ENCODE results near the gene N4BP2L2.

The N4BP2L2 gene

DNA sequence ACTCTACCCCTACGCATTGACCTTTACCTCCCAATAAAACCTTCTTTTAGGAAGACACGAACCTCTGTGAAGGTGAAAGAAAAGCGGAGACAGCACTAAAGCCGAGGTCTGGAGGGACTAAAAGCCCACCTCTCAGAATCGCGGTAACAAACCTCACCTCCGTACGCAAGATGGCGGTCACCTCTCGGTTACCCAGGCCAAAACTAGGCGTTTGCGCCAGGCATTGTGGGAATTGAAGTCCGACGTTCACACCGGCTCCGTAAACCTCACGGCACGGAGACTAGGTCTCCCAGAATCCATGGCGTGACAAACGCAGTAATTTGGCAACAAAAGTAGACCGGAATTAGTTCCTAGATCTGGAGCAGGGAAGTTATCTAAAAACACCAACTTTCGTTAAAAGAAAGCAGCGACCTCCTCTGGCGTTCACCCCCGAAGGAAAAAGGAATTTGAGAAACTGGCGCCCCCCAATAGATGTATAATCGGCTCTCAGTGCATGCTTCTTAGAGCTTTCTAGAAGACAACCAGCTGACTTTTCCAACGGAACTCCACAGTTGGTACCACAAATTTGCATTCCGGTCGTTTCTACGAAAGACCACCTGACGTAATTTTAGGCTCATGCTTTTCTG is at the start of gene N4BP2L2:
Gene N4BP2L2 (minus strand): TSS at position 175 of the 626 bp plus-strand sequence. CDS start 1,768 bp downstream, outside the sequence.
- TF ChIP-seq CTCF (IDR thresholded peaks at IDR 0.05; ENCODE audit: control insufficient read depth, insufficient read depth, low read depth, low read length, missing control alignments) = peak; percentile 31
- peak within 1 kb of the TSS; percentile 71 for H3K4me3 ChIP-seq (ENCODE audit: control insufficient read depth, low read depth, low read length)
- DNase-seq (ENCODE audit: low read depth) = peak; percentile 88

- no peak for TF ChIP-seq CTCF (IDR thresholded peaks at IDR 0.05; ENCODE audit: control insufficient read depth, insufficient read depth, low read depth, low read length, missing control alignments)
- H3K4me3 ChIP-seq (ENCODE audit: control insufficient read depth, low read depth, low read length) = peak overlapping the region; percentile 93
- DNase-seq (ENCODE audit: low read depth) = no peak
Measured at GRCh38 chr13:32587811-32588170, 49.2 kb upstream of the N4BP2L2 start.

DNA sequence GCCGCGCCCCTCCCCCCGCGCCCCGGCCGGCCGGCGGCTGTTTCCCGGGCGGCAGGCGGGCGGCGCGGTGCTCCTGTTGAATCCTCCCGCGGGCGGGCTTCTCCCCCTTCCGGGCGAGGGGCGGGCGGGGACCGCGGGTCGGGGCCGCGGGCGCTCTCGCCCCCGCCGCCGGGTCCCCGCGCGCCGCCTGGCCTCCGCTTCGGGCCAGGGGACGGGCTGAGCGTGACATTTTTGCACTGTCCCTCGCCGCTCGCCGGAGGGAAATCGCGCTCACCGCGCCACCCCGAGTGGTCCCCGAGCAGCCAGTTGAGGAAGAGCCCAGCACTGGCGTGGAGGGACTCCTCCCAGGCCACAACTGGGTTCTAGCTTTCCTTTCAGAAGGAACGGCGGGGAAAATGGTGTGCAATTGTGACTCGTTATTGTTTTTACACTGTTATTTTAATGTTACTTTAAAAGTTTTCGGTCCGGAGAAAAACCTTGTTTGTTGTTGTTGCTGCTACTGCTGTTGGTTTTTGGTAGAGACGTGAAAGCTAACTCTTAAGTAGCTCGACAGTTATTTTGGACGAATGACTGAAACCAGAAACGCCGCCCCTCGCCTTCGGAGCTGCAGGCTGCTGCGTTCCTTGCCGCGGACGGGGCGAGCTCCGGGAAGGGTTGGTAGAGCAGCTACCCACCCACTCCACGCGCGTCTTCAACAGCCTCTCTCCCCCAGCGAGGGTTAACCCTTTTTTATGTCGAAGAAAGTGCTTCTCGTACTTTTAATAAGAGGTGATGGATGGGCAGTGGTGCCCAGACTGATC is 48.6 kb upstream of the N4BP2L2 start:
- peak overlapping the region; percentile 93 for H3K4me3 ChIP-seq (ENCODE audit: control insufficient read depth, low read depth, low read length)
- no peak for TF ChIP-seq CTCF (IDR thresholded peaks at IDR 0.05; ENCODE audit: control insufficient read depth, insufficient read depth, low read depth, low read length, missing control alignments)
- DNase-seq (ENCODE audit: low read depth) = no peak

GRCh38 chr13:32586080-32586900 is 47.7 kb upstream of the N4BP2L2 start, which contains the start of gene PDS5B:
TSS of gene PDS5B (plus strand) at chr13:32586452. CDS start at chr13:32648773, 62,321 bp downstream.
- peak; percentile 52 for TF ChIP-seq CTCF (IDR thresholded peaks at IDR 0.05; ENCODE audit: control insufficient read depth, insufficient read depth, low read depth, low read length, missing control alignments)
- peak; percentile 70 for DNase-seq (ENCODE audit: low read depth)
- peak within 1 kb of the TSS; percentile 93 for H3K4me3 ChIP-seq (ENCODE audit: control insufficient read depth, low read depth, low read length)

DNA sequence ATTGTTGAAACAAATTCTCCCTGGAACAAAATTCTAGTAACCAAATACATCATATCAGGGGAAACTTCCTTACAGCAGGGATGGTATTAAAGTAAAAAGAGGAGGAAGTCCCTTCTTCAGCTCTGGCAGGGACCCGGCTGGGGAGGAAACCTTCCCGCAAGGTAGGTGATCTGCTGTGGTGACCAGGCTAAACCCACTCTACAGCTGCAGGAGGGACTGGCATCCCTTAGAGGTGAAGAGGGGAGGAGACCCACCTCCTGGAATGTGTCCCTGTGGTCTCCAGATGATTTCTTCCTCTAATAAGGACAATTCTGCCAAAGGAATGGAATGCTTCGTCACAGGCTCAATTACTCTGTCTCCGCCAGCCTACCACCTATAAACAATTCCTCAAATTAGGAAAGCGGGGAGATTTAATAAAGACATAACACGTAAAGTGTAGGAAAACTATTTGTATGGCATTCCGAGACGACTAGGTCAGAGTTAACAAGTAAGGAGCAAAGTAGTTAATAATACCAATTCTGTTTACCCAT is 47.0 kb upstream of the N4BP2L2 start:
- TF ChIP-seq CTCF (IDR thresholded peaks at IDR 0.05; ENCODE audit: control insufficient read depth, insufficient read depth, low read depth, low read length, missing control alignments) = no peak
- H3K4me3 ChIP-seq (ENCODE audit: control insufficient read depth, low read depth, low read length) = peak overlapping the region; percentile 52
- no peak for DNase-seq (ENCODE audit: low read depth)

DNA sequence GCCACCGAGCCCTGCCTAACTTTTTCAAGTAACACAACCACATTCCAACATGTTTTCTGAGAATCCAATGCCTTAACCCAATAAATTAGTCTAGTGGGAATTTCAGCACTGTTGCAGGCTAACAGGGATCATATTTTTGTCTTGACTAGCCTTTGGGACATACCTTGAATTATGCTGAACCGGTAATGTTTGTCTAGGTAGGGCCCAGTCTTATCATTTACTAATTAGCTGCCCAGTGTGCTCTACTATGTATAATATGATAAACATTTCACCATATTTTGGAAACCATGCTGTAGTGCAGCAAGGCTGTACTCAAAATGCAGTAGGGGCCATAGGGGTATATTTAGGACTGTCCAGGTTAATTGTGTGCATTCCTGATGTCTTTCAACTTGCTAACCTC is 44.4 kb upstream of the N4BP2L2 start:
- DNase-seq (ENCODE audit: low read depth) = no peak
- no peak overlapping the region for H3K4me3 ChIP-seq (ENCODE audit: control insufficient read depth, low read depth, low read length)
- TF ChIP-seq CTCF (IDR thresholded peaks at IDR 0.05; ENCODE audit: control insufficient read depth, insufficient read depth, low read depth, low read length, missing control alignments) = no peak
